GM12874 (cell line): ENCODE measurements around the gene REC114.

Source experiments
- TF ChIP-seq, protein P1 (sequence below): IDR thresholded peaks from 2 replicates; pipeline ENCODE4 v1.5.1; 2011; ENCODE audit warnings: low read depth, mild to moderate bottlenecking, control low read depth, low read length, moderate library complexity; ENCODE audit not compliant: insufficient read depth

Gene REC114

GRCh38 chr15:73600413-73601335 is 157.7 kb downstream of the REC114 start:
- TF ChIP-seq, protein P1, sequence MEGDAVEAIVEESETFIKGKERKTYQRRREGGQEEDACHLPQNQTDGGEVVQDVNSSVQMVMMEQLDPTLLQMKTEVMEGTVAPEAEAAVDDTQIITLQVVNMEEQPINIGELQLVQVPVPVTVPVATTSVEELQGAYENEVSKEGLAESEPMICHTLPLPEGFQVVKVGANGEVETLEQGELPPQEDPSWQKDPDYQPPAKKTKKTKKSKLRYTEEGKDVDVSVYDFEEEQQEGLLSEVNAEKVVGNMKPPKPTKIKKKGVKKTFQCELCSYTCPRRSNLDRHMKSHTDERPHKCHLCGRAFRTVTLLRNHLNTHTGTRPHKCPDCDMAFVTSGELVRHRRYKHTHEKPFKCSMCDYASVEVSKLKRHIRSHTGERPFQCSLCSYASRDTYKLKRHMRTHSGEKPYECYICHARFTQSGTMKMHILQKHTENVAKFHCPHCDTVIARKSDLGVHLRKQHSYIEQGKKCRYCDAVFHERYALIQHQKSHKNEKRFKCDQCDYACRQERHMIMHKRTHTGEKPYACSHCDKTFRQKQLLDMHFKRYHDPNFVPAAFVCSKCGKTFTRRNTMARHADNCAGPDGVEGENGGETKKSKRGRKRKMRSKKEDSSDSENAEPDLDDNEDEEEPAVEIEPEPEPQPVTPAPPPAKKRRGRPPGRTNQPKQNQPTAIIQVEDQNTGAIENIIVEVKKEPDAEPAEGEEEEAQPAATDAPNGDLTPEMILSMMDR = no peak

DNA sequence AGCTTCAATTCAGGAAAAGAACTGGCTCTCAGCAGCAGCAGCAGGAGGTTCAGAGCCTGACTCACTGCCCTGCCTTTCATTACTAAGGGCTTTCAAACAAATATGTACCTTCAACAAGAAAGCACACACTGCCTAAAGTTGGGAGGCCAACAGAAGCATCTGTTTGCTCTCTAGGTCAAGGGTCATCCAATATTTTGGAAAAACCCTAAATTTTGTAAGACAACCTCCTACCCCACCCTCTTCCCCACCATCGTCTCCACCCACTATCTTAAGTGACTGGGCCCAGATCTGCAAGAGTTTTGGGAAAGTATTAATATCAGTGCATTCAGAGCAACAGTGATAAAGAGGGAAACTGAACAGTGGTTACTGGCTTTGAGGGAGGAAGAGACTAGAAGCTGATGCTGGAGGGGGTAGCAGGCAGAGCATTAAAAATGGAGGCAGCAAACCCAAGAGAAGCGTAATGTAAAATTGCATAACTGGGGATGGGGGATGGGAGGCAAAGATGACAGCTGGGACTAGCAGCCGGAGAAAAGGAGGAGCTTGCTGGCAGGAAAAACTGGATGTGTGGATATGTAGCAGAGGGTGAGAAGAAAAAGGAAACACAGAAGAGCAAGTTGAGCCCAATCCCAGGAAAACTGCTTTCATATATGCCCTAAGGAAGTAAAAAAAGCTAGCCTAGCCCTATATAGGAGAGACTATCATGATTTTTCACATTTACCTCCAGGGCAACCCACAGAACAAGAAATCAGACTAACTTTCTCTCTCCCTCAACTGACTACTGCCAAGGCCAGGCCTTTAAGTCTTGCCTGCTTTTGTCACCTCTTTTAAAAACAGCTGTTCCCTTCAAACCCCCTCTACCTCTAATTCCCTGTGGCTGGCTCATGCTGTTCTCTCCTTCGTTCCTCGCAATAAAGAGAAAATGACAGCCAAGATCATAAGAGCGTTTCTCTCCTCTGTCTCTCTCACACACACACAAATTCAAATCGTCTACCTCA is 158.8 kb downstream of the REC114 start:
- TF ChIP-seq, protein P1 = no peak

- TF ChIP-seq, protein P1 = no peak
Observed at GRCh38 chr15:73602446-73602843, 159.5 kb downstream of the REC114 start.

DNA sequence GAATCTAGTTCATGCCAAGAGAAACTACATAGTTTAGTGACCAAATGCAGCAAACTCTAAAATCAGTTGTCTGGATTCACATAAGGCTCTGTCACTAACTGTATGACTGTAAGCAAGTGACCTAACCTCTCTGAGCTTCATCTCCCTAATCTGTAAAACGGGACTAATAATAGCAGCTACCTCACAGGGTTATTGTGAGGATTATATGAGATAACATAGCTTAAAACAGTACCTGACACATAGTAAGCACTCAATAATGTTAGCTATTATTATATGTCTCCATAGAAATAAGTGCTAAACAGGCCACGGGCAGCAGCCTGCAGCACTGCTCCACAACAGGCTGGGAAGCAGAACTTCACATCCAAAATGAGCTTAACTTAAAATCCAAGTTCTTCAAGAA is 160.0 kb downstream of the REC114 start:
- TF ChIP-seq, protein P1 = no peak

GRCh38 chr15:73604477-73604876 is 161.5 kb downstream of the REC114 start:
- TF ChIP-seq, protein P1 = no peak

GRCh38 chr15:73605759-73606436 is 162.9 kb downstream of the REC114 start:
- TF ChIP-seq, protein P1 = no peak

DNA sequence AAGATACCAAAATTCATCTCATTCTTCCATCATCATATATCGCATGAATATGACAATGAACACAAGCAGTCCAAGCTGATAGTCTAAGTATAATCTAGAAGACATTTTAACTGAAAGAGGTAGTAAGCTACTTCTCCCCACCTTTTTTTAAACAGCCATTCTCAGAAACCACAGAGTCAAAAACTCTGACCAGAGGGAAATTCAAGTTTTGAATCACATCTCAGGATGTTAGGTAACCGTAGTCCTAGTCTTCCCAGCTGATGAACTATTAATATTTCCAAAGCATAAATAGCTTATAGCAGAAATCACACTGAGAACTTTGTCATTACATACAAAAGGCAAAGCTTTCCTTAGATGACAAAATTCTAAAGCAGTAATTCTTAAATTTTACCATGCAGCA is 164.4 kb downstream of the REC114 start:
- TF ChIP-seq, protein P1 = no peak
